Endometrium (tissue), 2 donors: ENCODE measurements around the gene LIPC.

ENCODE experiments used
- FAIRE-seq: peaks from 2 replicates; lab custom pipeline; 2012; peaks lifted over from hg19 to GRCh38; lab: Jason Lieb, UNC
- donor health status: control.
- donor health status: control.

Gene LIPC

DNA sequence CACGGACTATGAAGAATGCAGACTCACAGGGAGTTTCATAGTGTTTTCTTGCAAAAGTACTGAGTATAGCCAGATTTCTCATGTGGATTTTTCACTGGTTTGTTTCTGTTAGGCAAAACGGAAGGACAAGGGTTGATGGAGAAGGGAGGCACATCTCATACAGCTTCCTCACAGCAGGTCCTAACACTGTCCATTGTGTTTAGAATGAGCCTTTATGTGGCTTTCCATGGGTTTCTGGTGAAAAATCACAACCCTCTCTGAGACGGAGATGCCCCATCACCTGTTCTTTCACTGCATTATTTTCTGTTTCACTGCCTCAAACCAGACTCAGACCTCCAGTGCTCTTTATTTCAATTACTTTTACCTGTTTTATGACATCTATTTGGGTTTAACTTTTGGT lies 25.0 kb upstream of the LIPC start:
- FAIRE-seq = no peak

DNA sequence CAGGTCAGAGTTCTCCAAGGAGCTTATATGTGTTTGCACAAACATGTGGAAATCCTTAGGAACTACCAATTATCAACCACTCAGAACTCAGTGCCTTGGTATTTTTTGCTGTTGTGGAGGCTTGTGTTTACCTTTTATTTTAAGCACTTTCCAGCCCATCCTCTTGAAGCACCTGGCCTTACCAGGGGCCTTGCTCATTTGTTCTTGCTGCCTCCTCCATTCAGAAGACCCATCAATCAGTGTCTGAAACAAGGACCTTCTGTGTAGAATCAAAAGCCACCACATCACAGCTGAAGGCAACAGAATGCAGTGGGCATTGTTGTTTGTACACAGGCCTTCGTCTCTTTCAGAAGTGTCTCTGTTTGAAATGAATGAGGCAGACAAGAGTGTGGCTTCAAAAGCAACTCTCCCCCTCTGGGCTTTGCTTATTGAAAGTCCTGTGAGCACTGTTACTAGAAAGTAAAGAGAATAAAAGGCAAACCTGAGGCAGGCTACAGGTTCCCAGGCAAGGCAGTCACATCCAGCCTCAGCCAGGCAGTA lies 24.5 kb upstream of the LIPC start:
- FAIRE-seq = no peak

DNA sequence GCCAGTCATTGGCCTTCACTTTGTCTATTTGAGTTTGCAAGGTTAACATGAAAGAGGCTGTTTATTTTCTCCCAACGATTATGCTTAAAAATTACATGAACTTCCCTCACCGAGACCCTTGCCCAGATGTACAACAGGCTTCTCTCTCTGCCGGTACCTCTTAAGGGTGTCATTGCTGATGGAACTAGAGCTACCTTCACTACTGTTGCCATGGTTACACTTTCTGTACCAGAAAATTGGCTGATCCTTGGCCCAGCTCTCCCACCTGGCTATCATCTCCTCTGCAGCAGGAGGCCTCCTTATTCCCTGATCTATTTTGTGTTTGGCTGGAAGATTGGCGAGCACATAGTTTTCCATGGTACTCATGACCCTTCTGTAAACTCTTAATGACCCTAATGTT lies 24.0 kb upstream of the LIPC start:
- no peak for FAIRE-seq

DNA sequence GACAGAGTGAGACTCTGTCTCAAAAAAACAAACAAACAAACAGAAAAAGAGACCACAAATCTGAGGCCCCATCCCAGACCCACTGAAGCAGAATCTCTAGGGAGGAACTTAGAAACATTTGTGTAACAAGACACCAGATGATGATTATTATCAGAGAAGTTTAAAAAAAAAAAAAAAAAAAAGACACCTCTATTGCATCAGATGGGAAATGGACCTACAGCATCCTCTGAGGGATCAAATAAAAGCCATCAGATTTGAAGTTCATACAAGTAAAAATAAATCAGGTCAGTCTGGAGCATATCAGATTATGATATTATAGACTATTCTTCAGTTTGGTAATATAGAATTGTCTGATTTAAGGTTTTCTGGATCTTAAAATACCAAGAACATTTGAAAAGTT lies 21.9 kb upstream of the LIPC start:
- no peak for FAIRE-seq

DNA sequence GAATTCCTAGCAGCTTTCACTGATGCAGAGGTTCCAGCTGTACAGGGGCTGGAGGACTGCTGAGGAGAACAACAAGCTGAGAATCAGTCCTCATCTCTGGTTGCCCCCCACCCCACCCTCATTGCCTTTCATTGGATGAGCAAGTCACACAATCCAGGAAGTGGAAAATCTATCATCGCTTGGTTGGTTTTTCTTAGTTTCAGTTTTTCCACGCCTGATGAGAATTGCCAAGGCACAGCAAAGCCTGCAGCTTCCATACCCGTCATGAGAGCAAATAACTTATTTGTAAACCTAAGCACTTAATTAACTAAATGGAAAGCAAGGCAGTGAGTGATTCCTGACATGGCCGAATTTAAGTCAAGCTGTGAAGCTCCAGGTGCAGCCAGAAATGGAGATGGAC lies 21.4 kb upstream of the LIPC start:
- FAIRE-seq = no peak

DNA sequence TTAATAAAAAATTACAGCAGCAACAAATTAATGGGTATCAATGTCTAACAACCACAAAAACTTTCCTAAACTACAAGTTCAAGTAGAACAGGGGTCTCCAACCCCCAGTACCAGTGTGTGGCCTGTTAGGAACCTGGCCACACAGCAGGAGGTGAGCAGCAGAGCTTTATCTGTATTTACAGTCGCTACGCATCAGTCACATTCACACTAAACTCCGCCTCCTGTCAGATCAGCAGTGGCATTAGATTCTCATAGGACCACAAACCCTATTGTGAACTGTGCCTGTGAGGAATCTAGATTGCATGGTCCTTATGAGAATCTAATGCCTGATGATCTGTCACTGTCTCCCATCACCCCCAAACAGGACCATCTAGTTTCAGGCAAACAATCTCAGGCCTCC lies 18.5 kb upstream of the LIPC start:
- no peak for FAIRE-seq

DNA sequence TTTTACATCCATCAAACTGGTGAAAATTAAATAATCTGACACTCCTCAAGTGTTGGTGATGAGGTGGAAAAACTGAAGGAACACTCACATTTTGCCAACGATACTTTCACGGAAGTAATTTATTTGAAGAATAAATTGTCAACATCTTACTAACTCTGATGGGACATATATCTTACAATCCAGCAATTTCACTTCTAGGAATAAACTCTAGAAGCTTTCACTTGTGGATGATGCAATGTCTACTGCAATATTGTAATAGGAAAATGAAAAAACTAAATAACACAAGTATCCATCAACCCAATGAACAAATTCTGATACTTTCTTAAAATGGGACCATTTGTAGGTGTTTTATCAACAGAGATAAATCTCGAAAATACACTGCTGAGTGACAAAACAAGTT lies 16.2 kb upstream of the LIPC start:
- no peak for FAIRE-seq

DNA sequence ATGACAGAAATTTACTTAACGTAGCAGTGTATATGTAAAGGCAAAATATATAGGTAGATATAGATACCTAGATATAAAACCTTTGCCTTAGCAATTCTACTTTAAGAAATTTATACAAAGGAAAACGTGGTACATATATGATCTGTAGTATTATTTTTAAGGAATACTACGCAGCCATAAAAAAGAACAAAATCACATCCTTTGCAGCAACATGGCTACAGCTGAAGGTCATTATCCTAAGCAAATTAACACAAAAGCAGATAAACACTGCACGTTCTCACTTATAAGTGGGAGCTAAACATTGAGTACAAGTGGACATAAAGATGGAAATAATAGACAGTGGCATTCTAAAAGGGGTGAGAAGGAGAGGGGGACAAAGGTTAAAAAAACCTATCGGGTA lies 14.8 kb upstream of the LIPC start:
- no peak for FAIRE-seq

DNA sequence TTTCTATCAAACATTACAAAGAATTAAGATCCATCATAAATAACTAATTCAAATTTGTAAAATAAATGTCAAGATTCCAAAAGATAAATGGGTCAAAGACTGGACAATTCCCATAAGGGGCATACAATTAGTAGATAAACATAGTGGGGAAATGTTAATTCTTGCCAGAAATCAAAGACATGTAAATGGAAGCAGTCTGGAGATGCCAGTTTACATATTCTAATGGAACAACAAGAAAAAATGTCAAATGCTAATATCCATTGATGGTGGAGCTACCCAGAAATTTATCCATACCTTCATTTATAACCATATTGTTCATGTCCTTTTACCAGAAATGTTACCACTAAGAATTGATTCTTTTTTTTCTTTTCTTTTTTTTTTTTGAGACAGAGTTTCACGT lies 13.7 kb upstream of the LIPC start:
- FAIRE-seq = no peak

DNA sequence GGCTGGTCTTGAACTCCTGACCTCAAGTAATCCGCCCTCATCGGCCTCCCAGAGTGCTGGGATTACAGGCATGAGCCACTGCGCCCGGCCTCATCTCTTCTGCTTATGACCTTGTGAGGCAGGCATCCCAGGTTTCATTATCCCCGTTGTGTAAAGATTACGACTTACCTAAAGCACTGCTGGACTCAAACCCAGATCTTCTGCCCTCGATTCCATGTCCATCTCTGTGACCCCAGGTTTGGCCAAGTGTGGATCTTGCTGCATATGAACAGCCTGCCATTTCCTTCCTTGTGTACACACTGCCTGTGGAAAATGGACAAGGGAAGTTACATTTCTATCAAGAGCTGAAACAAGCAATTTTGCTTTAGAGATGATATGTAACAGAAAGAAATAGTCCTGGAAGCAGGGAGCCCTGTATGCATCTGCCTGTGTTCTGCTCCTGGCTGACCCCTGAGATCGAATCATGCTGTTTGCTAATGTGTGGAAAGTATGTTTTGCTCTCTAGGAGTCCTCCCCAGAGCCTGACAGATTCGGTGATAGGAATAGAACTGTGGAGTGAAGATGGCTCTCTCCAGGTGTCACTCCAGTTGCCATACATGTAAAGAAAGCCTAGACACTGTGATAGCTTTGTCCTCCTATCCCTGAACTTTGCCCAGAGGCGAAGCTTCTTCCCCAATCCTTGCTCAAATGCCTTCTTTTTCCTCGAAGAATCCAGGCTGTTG lies 11.8 kb upstream of the LIPC start:
- FAIRE-seq = no peak

DNA sequence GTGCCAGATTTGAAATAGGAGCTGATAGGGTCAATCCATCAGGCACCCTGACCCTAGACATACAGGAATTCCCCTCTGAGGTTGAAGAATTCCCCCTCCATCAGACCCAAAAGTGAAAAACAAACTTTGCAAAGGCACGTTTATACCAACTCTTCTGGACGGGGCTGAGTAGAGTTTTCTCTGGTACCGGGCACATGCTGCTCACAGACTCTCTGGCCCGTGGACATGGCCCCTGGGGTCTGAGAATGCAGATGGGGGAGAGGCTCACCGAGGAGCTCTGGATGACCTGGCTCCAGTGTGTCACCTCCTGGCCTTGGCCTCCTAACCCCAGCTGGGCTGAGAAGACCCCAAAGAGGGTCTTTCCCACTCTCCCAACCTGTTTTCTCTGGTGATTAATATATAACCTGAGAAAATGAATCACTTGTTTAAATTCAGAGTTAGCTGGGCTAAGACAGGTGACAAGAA lies 11.2 kb upstream of the LIPC start:
- no peak for FAIRE-seq

DNA sequence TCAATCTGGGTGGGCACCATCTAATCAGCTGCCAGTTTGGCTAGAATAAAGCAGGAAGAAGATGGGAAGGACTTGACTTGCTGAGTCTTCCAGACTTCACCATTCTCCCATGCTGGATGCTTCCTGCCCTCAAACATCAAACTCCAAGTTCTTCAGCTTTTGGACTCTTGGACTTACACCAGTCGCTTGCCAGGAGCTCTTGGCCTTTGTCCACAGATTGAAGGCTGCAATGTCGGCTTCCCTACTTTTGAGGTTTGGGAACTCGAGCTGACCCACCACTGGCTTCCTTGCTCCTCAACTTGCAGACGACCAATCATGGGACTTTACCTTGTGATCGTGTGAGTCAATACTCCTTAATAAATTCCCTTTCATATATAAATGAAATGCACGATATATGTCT lies 8.6 kb upstream of the LIPC start:
- FAIRE-seq = no peak

DNA sequence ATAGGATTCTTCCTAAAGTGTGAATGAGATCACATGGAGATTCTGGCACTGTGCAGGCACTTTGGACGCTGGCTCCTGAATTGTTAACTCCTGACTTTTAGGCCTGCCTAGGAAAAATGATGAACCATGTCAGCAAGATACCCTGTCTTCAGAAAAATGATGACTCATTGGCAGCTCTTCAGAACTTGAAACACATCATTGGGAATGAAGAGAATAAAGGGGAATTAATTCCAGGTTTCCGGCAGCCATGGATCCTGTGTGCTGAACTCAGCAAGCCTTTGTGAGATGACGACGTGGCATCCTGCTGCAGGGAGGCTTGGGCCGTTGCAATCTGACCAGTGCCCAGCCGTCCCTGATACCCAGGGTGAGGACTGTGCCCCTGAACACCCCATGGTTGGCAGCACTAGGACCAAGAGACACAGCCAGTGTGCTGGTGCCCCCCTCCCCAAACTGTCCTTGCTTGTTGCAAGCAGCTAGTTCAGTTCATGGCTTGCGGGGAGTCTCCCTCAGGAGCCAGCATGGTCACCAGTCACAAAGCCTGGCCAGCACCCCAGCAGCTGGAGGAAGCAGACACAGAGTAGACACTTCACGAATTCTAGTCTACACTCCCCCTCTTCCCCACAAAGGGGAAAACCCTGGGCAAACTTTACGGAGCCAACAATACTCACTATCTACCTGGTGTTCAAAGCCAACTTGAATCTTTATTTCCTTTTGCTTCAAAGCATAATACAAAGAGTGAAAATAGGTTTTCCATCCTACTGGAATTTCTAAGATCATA lies 7.8 kb upstream of the LIPC start:
- FAIRE-seq = no peak

DNA sequence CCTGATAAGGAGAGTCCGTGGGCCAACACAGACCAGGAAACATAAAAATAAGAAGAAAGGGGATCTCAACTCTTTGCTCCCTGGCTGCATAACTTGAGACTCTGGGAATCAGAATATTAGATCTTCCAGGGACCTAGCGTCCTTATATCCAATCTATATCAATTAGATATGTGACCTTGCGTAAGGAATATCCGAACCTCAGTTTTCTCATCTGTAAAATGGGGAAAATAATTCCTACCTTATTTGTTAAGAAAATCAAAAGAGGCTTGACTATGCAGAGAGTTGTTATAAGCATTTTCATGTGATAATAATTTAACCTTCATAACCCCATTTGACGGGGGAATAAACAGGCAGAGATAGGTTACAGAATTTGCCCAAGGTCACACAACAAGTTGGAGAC lies 7.1 kb upstream of the LIPC start:
- FAIRE-seq = no peak

DNA sequence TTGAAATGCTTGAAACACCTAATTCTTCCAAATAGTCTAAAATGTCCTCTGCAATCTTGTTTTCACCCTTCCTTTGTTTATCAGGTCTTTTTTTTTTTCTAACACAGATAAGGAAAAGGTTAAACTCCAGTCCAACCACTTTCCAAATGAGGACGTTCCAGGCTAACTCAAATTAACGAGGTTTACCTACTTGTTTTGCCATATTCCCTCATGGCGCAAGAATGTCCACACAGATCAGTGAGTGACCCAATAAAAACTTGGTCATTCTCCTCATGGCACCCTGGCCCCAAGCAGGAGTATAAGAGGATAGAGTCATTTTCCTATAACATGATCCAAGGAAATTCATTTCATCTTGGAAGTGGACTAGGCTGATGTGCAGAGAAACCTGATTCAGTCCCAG lies 6.6 kb upstream of the LIPC start:
- FAIRE-seq = no peak

DNA sequence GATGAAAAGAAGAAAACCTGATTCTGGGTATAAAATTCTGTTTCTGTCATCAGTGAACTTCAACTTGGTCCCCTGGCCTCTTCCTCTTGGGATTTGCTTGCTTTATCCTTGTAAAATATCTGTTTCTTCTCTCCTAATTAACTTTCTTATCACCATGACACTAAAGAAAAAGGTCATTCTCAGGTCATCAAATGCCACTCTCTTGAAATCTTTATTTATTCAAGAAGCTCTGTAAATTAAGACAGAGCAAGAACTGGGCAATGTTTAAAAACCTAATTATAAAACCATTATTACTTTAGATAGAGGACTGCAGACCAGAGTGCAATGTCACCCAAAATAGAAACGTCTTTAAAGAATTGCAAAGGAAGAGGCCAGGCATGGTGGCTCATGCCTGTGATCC lies 6.0 kb upstream of the LIPC start:
- FAIRE-seq = no peak

DNA sequence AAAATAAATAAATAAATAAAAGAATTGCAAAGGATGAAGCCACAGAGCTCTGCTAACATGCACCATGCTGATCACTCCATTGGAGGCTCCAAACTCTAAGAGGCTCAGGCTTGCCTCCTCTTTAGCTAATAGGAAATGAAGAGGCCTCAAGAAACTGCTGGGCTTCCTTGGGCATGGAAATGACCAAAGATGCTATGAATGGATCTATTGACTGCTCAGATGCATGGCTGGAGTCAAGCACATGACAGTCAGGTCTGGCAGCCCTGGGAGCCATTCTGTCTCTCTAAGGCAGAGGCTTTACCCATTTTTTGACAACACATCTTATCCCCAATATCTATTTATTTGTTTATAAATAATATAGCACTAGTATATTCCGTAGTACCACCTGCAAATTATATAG lies 5.3 kb upstream of the LIPC start:
- FAIRE-seq = no peak

DNA sequence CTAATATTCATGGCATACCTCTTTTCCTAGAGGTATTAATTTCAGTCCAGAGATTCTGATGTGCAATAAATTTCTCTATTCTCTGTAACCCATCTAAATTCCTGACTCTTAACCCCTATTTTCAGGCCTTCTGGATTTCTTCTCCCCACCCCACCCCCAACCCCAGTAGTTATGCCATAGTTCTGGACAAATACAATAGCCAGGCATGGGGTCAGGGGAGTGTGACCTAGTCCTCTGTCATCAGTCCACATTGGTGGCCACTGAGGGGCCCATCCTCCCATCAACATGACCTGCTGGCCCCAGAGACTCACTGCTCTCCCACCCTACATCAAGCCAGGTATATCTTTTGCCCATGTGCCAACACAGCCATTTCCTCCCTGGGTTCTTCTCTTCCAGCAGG lies 3.8 kb upstream of the LIPC start:
- no peak for FAIRE-seq

DNA sequence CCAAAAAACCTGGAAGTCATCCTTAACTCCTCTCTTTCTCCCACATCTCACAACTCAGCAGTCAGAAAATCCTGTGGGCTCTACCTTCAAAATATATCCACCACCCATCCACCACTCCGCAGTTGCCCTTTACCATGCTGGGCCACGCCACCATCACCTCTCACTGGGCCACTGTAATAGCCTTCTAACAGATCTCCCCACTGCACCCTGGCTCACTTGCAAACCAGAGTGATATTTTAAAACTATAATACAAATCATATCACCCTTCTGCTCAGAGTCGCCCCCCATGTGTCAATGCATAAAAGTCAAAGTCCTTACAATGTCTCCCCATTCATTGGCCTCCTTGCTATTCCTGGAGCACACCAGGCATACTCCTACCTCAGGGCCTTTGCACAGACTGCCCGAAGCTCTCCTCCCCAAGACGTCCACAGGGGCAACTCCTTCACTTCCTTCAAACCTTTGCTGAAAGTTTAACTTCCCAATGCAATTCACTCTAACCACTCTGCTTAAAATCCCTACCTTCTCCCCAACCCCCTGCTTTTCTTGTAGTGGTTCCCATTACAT lies 1.5 kb upstream of the LIPC start:
- no peak for FAIRE-seq

DNA sequence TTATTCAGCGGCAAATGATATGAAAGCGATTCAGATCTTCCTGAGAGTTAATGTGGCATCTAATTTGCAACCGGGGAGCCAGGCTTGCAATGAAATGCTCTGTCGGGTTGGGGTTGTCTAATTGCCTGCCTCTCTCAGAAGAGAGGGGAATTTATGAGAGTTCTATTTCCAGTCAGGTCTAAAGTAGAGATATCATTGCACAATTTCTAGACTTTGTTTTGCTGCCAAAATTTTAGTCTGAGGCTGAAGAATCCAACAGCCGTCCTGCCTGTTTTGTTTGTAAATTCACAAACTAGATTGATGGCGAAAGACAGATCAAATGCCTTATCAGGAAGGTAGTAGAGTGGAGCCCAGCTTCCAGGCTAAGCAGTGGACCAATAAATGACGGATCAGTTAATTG lies 610 bp downstream of the LIPC start:
- no peak for FAIRE-seq

DNA sequence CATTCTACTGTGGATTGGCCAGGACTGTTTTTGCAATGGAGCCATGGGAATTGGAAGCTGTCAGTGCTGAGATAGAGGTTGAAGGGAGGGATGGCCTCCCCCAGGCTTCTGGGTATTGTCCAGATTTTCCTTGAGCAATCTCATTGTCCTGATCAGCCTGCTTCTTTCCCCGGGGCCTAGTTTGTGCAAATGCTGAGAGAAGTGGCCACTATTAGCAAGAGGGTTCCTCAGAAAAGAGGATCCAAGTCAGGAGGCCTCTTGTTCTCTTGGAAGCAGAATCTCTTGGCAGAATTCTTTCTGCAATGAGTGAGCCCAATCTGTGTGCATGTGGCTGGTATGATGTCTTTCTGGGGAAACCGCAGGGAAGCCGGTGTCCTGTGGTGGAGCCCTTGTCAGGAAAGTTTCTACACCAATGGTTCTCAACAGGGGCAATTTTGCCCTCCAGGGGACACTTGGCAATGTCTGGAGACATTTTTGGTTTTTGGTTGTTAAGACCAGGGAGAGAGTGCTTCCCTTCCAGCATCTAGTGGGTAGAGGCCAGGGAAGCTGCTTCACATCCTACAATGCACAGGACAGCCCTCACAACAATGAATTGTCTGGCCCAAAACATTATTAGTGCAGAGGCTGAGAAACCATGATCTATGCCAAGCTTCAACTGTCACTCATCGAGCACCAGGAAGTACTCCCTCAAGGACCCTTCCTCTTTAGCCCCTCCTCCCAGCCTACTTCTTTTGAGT lies 2.0 kb downstream of the LIPC start:
- no peak for FAIRE-seq

DNA sequence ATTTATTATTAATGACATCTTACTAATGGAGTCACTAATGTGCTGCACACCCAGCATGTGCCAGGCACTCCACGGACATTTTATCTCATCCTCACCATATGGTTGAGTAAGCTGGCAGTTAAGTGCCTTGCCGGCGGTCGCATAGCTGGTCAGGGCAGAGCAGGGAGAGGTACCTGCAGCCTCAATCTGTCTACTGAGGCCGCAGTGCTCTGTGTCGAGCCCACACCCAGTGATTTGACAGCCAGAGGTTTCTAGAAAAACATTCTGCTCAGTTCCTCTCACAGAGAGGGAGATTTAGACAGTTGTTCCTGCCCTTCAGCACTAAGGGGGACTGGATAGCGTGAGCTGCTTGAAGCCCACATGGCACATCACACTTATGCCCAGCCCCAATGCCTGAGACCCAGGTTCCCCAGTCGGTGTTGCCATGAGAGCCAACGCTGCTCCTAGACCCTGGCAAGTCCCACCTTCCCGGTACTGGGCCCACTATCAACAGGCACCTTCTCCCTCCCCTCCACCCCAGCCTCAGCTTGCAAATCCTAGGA lies 2.6 kb downstream of the LIPC start:
- no peak for FAIRE-seq
